HL-60 (cell line): ENCODE data around the gene SOS2.

Source experiments
- DNase-seq, 2 experiments: peaks; one replicate each; pipeline ENCODE4 v3.0.0-alpha.2; 2010 to 2020; ENCODE audit warnings: low read depth in 1 of 2, low spot score in 1 of 2
- H3K27ac ChIP-seq: fragments of 250-450 bp; sonication (Bioruptor Pico); replicated peaks from 2 replicates; pipeline ENCODE4 v1.5.1; 2020; ENCODE audit warnings: mild to moderate bottlenecking, moderate library complexity
- H3K27me3 ChIP-seq: fragments of 250-450 bp; sonication (Bioruptor Pico); 2 replicates; pipeline ENCODE4 v1.5.1; 2021; ENCODE audit warnings: mild to moderate bottlenecking, moderate library complexity; ENCODE audit not compliant: insufficient read depth, poor library complexity, severe bottlenecking
- H3K4me3 ChIP-seq: replicated peaks from 2 replicates; pipeline ENCODE4 v1.5.1; 2011; ENCODE audit warnings: mild to moderate bottlenecking, control low read depth, low read length; ENCODE audit not compliant: insufficient read depth
- CTCF ChIP-seq: IDR thresholded peaks from one replicate; pipeline ENCODE4 v1.5.1; 2011; ENCODE audit warnings: low read length, control low read depth, inconsistent platforms; ENCODE audit not compliant: insufficient read depth
- GABPA ChIP-seq: IDR thresholded peaks from 2 replicates; pipeline ENCODE4 v1.6.1; 2012; ENCODE audit warnings: low read depth
- POLR2AphosphoS5 ChIP-seq: IDR thresholded peaks from 2 replicates; pipeline ENCODE4 v1.6.1; 2012; ENCODE audit warnings: low read depth
- REST ChIP-seq: IDR thresholded peaks from 2 replicates; pipeline ENCODE4 v1.6.1; 2012; ENCODE audit warnings: low read depth; ENCODE audit not compliant: insufficient replicate concordance
- SPI1 ChIP-seq: IDR thresholded peaks from 2 replicates; pipeline ENCODE4 v1.6.1; 2012; ENCODE audit warnings: low read depth, mild to moderate bottlenecking, borderline replicate concordance

SOS2 gene

GRCh38 chr14:50109342-50109741, 122.0 kb downstream of the SOS2 start:
- DNase-seq, result no peak

GRCh38 chr14:50107850-50108249, 123.5 kb downstream of the SOS2 start:
- DNase-seq, result no peak
- H3K27me3 ChIP-seq, result no peaks in the 10 kb centered on the region
- no peak overlapping the region for H3K4me3 ChIP-seq
- no peak for TF ChIP-seq REST
- no peak for TF ChIP-seq GABPA
- no peak for TF ChIP-seq CTCF
- TF ChIP-seq SPI1, result no peak
- no peak for TF ChIP-seq POLR2AphosphoS5
- H3K27ac ChIP-seq, result no peak overlapping the region

More at GRCh38 chr14:50109342-50109741, 122.0 kb downstream of the SOS2 start:
- Histone ChIP-seq H3K4me3 (no peak overlapping the region), H3K27ac (no peak overlapping the region), H3K27me3 (no peaks in the 10 kb centered on the region)
- TF ChIP-seq POLR2AphosphoS5, result no peak
- TF ChIP-seq SPI1, result no peak
- no peak for TF ChIP-seq REST
- TF ChIP-seq GABPA, result no peak
- TF ChIP-seq CTCF, result no peak

- H3K27me3 ChIP-seq, result no peaks in the 10 kb centered on the region
- H3K27ac ChIP-seq, result no peak overlapping the region
- DNase-seq, result no peak
- TF ChIP-seq GABPA (no peak), CTCF (no peak), REST (no peak), POLR2AphosphoS5 (no peak), SPI1 (no peak)
- H3K4me3 ChIP-seq, result no peak overlapping the region
Observed at GRCh38 chr14:50106178-50106577, 125.2 kb downstream of the SOS2 start.
